Endothelial cell of umbilical vein (primary cell): ENCODE results near the gene CERS6. TPM values are rescaled to one million over a fixed set of nuclear protein-coding genes. Genes with fewer than 3 reads are reported as not detected.

Experiments
- BruUV-seq: library from RNA; stranded (reverse); fragments of 400-500 nt; replicated peaks from 2 replicates; lab custom pipeline; 2021; lab: Mats Ljungman, UMichigan
- CTCF ChIA-PET: fragments of 300-600, 350-600 bp; sonication (Branson Sonifier 250); formaldehyde crosslinking; loops from one replicate; lab custom pipeline; 2021; ENCODE audit warnings: antibody characterized with exemption, inconsistent platforms; lab: Charles Lee
- POLR2A ChIA-PET: fragments of 300-600, 350-600 bp; sonication (Branson Sonifier 250); formaldehyde crosslinking; loops from one replicate; lab custom pipeline; 2021; ENCODE audit warnings: antibody characterized with exemption, inconsistent platforms; lab: Charles Lee
- DNase-seq: peaks from one replicate; pipeline ENCODE4 v3.0.0-alpha.2; 2011; ENCODE audit warnings: low read depth, low spot score
- FAIRE-seq: peaks from 2 replicates; lab custom pipeline; 2011; peaks lifted over from hg19 to GRCh38; lab: Jason Lieb, UNC
- H2AFZ ChIP-seq: 2 replicates; pipeline ENCODE4 v1.6.0; 2012; ENCODE audit warnings: low read depth, low read length, control low read depth, inconsistent platforms
- H3K27ac ChIP-seq: 2 replicates; pipeline ENCODE4 v1.5.1; 2011; ENCODE audit warnings: low read depth, mild to moderate bottlenecking, control low read depth, low read length, moderate library complexity; ENCODE audit not compliant: insufficient read depth
- H3K27me3 ChIP-seq, 2 experiments: 2 replicates each; pipeline versions ENCODE4 v1.6.0 to v1.6.1; 2011; ENCODE audit warnings: low read length in 2 of 2, mixed read lengths in 1 of 2; ENCODE audit not compliant: control insufficient read depth in 2 of 2, insufficient read depth in 2 of 2
- H3K36me3 ChIP-seq, 2 experiments: 2 replicates in 1 of 2; 3 replicates in 1 of 2; pipeline ENCODE4 v1.5.1; 2011; ENCODE audit warnings: low read length in 2 of 2, mild to moderate bottlenecking in 1 of 2, moderate library complexity in 1 of 2; ENCODE audit not compliant: control insufficient read depth in 2 of 2, insufficient read depth in 2 of 2; ENCODE audit errors: extremely low read depth in 1 of 2
- H3K4me1 ChIP-seq: 3 replicates; pipeline ENCODE4 v1.5.1; 2011; ENCODE audit warnings: mild to moderate bottlenecking, low read length; ENCODE audit not compliant: control insufficient read depth, insufficient read depth; ENCODE audit errors: extremely low read depth
- H3K4me2 ChIP-seq: 2 replicates; pipeline ENCODE4 v1.6.1; 2011; ENCODE audit warnings: low read length, control low read depth, mixed read lengths; ENCODE audit not compliant: insufficient read depth
- H3K4me3 ChIP-seq, 3 experiments: fragments of 200-600 bp in 1 of 3; sonication (generic), shearing (Covaris generic) in 1 of 3; replicated peaks in 1 of 3; 2 replicates each; pipeline ENCODE4 v1.5.1; 2011 to 2016; ENCODE audit warnings: control low read depth in 3 of 3, low read length in 3 of 3, mild to moderate bottlenecking in 2 of 3, inconsistent platforms in 1 of 3, low read depth in 1 of 3, moderate library complexity in 1 of 3; ENCODE audit not compliant: insufficient read depth in 1 of 3
- H3K79me2 ChIP-seq: 2 replicates; pipeline ENCODE4 v1.6.0; 2012; ENCODE audit warnings: low read length, inconsistent platforms; ENCODE audit not compliant: control insufficient read depth, insufficient read depth
- H3K9ac ChIP-seq: replicated peaks from 2 replicates; pipeline ENCODE3; 2011; ENCODE audit warnings: low read length, control low read depth; ENCODE audit not compliant: insufficient read depth; ENCODE audit errors: extremely low read depth
- H3K9me1 ChIP-seq: replicated peaks from 3 replicates; pipeline ENCODE4 v1.6.0; 2011; ENCODE audit warnings: mild to moderate bottlenecking, low read length; ENCODE audit not compliant: control insufficient read depth, insufficient read depth; ENCODE audit errors: extremely low read depth
- H3K9me3 ChIP-seq: replicated peaks from 2 replicates; pipeline ENCODE4 v1.5.1; 2012; ENCODE audit warnings: low read length, inconsistent platforms; ENCODE audit not compliant: control insufficient read depth, insufficient read depth
- H4K20me1 ChIP-seq: replicated peaks from 2 replicates; pipeline ENCODE3; 2011; ENCODE audit warnings: mild to moderate bottlenecking, low read length; ENCODE audit not compliant: control insufficient read depth, insufficient read depth; ENCODE audit errors: extremely low read depth
- EZH2 ChIP-seq: IDR thresholded peaks from 2 replicates; pipeline ENCODE4 v1.6.1; 2012; ENCODE audit warnings: borderline replicate concordance, low read depth, mild to moderate bottlenecking, moderate library complexity, low read length, inconsistent platforms; ENCODE audit not compliant: severe bottlenecking
- FOS ChIP-seq: IDR thresholded peaks from 2 replicates; pipeline ENCODE4 v1.6.1; 2011; ENCODE audit warnings: mild to moderate bottlenecking, low read length, moderate library complexity, borderline replicate concordance; ENCODE audit not compliant: insufficient read depth
- GATA2 ChIP-seq: IDR thresholded peaks from 2 replicates; pipeline ENCODE4 v1.7.0; 2011; ENCODE audit warnings: low read depth, mild to moderate bottlenecking, moderate library complexity, mixed read lengths, low read length; ENCODE audit not compliant: insufficient read length, insufficient read depth
- JUN ChIP-seq: IDR thresholded peaks from 2 replicates; pipeline ENCODE4 v1.6.1; 2011; ENCODE audit warnings: borderline replicate concordance, low read depth; ENCODE audit not compliant: insufficient read length, insufficient read depth
- MYC ChIP-seq: IDR thresholded peaks from one replicate; pipeline ENCODE4 v1.6.1; 2011; ENCODE audit warnings: mild to moderate bottlenecking, low read depth, low read length
- POLR2A ChIP-seq: IDR thresholded peaks from 2 replicates; pipeline ENCODE4 v1.6.1; 2012; ENCODE audit warnings: low read depth, mild to moderate bottlenecking, control low read depth, low read length
- POLR2AphosphoS5 ChIP-seq: IDR thresholded peaks from 2 replicates; pipeline ENCODE4 v1.6.1; 2012; ENCODE audit warnings: low read depth, mild to moderate bottlenecking, control low read depth, low read length, moderate library complexity; ENCODE audit not compliant: insufficient read depth
- dilution Hi-C: fragments of 300-500 bp; cut with MboI; formaldehyde crosslinking; loops from one replicate; pipeline ENCODE4 v1.15.0; 2019; ENCODE audit warnings: low sequenced_read_pairs; ENCODE audit not compliant: extremely low pct_ligation_motif_present
- intact Hi-C: fragments of 100-400 bp; cut with micrococcal nuclease; formaldehyde crosslinking; loops from one replicate; pipeline ENCODE4 v1.10.0; 2022
- polyA plus RNA-seq, 4 experiments: library from polyadenylated mRNA; depleted of rRNA in 3 of 4; stranded (reverse) in 3 of 4; unstranded in 1 of 4; fragments of >200 nt; gene quantifications; 2 replicates each; pipeline versions ENCODE4 v1.2.1 to v1.2.3, GENCODE V29; 2011 to 2012; ENCODE audit warnings: missing spikeins in 1 of 4
- total RNA-seq: library from RNA; stranded (reverse); gene quantifications from 2 replicates; pipeline ENCODE4 v1.2.3, GENCODE V29; 2021
- TF ChIP-seq, protein P1 (sequence below): IDR thresholded peaks from 2 replicates; pipeline ENCODE4 v1.6.1; 2011; ENCODE audit not compliant: insufficient read depth, insufficient read length
- TF ChIP-seq, protein P2 (sequence below), 2 donors: IDR thresholded peaks; 1 replicate in 1 of 2; 2 replicates in 1 of 2; pipeline ENCODE4 v1.5.1; 2011; ENCODE audit warnings: low read length in 2 of 2, mild to moderate bottlenecking in 2 of 2, moderate library complexity in 2 of 2, control low read depth in 1 of 2, inconsistent platforms in 1 of 2, low read depth in 1 of 2; ENCODE audit not compliant: insufficient read depth in 1 of 2; ENCODE audit errors: extremely low read depth in 1 of 2

CERS6 gene
- total and polyA plus RNA-seq, 2 donors (not counting 3 experiments of a cell fraction or from before 2014, with no cell fraction given), result 2.7 to 11.7 TPM

- no peak for FAIRE-seq
- CTCF ChIA-PET, result interaction anchor here (1.5 kb wide), 1 partner anchor 102 kb away, joined by 4 read pairs; no protein-coding TSS in a partner anchor
These were observed 7.1 kb upstream of the CERS6 start for GRCh38 chr2:168448980-168449379.

GRCh38 chr2:168449419-168449818 lies 6.7 kb upstream of the CERS6 start:
- H4K20me1 ChIP-seq, result no peaks in the 10 kb centered on the region
- ChIA-PET POLR2A (no interaction called here), CTCF (interaction anchor here (1.5 kb wide), 1 partner anchor 103 kb away, joined by 4 read pairs; no protein-coding TSS in a partner anchor)
- dilution Hi-C loops, result no loop called here
- no peaks in the 10 kb centered on the region for H3K4me1 ChIP-seq
- H3K36me3 ChIP-seq, result no peaks in the 10 kb centered on the region
- FAIRE-seq, result no peak
- H3K27me3 ChIP-seq, result no peaks in the 10 kb centered on the region
- no peaks in the 10 kb centered on the region for H3K9me3 ChIP-seq
- intact Hi-C loops, result no loop called here
- no peak overlapping the region for H2AFZ ChIP-seq
- no peaks in the 10 kb centered on the region for H3K9me1 ChIP-seq
- no TSS peak for BruUV-seq
- TF ChIP-seq POLR2A (no peak), POLR2AphosphoS5 (no peak), EZH2 (no peak), FOS (no peak), GATA2 (no peak), MYC (no peak), JUN (no peak)
- TF ChIP-seq, protein P1, sequence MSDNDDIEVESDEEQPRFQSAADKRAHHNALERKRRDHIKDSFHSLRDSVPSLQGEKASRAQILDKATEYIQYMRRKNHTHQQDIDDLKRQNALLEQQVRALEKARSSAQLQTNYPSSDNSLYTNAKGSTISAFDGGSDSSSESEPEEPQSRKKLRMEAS, result no peak
- TF ChIP-seq, protein P2, sequence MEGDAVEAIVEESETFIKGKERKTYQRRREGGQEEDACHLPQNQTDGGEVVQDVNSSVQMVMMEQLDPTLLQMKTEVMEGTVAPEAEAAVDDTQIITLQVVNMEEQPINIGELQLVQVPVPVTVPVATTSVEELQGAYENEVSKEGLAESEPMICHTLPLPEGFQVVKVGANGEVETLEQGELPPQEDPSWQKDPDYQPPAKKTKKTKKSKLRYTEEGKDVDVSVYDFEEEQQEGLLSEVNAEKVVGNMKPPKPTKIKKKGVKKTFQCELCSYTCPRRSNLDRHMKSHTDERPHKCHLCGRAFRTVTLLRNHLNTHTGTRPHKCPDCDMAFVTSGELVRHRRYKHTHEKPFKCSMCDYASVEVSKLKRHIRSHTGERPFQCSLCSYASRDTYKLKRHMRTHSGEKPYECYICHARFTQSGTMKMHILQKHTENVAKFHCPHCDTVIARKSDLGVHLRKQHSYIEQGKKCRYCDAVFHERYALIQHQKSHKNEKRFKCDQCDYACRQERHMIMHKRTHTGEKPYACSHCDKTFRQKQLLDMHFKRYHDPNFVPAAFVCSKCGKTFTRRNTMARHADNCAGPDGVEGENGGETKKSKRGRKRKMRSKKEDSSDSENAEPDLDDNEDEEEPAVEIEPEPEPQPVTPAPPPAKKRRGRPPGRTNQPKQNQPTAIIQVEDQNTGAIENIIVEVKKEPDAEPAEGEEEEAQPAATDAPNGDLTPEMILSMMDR (IDR thresholded peaks at IDR 0.05; ENCODE audit: extremely low read depth in 1 of 2, insufficient read depth in 1 of 2, low read depth in 1 of 2, low read length in 2 of 2), result no peak
- H3K9ac ChIP-seq, result no peak overlapping the region
- H3K27ac ChIP-seq, result no peak overlapping the region
- H3K4me2 ChIP-seq, result no peak overlapping the region
- DNase-seq, result peak; percentile 55
- H3K4me3 ChIP-seq, result no peak overlapping the region
- H3K79me2 ChIP-seq, result no peaks in the 10 kb centered on the region

More at GRCh38 chr2:168448980-168449379, 7.1 kb upstream of the CERS6 start:
- intact Hi-C loops (no loop called here), dilution Hi-C loops (no loop called here)
- Histone ChIP-seq H3K27ac (no peak overlapping the region), H3K36me3 (no peaks in the 10 kb centered on the region), H3K79me2 (no peaks in the 10 kb centered on the region), H3K4me1 (no peaks in the 10 kb centered on the region), H3K9ac (no peak overlapping the region), H3K27me3 (no peaks in the 10 kb centered on the region), H4K20me1 (no peaks in the 10 kb centered on the region), H3K9me3 (no peaks in the 10 kb centered on the region), H3K9me1 (no peaks in the 10 kb centered on the region), H2AFZ (no peak overlapping the region), H3K4me3 (no peak overlapping the region), H3K4me2 (no peak overlapping the region)
- no peak for DNase-seq
- BruUV-seq, result no TSS peak
- POLR2A ChIA-PET, result no interaction called here
- TF ChIP-seq POLR2AphosphoS5 (no peak), POLR2A (no peak), GATA2 (no peak)
- TF ChIP-seq, protein P1, result no peak
- TF ChIP-seq, protein P2 (IDR thresholded peaks at IDR 0.05; ENCODE audit: extremely low read depth in 1 of 2, insufficient read depth in 1 of 2, low read depth in 1 of 2, low read length in 2 of 2), result no peak
